Keratinocyte (primary cell): ENCODE measurements around the gene KHDC4.

ENCODE experiments used
- EZH2 ChIP-seq: IDR thresholded peaks from one replicate; pipeline ENCODE4 v1.6.1; 2012; ENCODE audit warnings: inconsistent platforms, mild to moderate bottlenecking, low read length, moderate library complexity
- TF ChIP-seq, protein P1 (sequence below), 3 experiments: IDR thresholded peaks in 1 of 3; conservative IDR thresholded peaks in 1 of 3; optimal IDR thresholded peaks in 1 of 3; 2 replicates in 2 of 3; 3 replicates in 1 of 3; pipeline versions ENCODE3 to v1.5.1; 2011; ENCODE audit warnings: low read length in 3 of 3, mild to moderate bottlenecking in 3 of 3, moderate library complexity in 2 of 3, control low read depth in 1 of 3, inconsistent platforms in 1 of 3; ENCODE audit not compliant: insufficient read depth in 2 of 3; ENCODE audit errors: extremely low read depth in 1 of 3

DNA sequence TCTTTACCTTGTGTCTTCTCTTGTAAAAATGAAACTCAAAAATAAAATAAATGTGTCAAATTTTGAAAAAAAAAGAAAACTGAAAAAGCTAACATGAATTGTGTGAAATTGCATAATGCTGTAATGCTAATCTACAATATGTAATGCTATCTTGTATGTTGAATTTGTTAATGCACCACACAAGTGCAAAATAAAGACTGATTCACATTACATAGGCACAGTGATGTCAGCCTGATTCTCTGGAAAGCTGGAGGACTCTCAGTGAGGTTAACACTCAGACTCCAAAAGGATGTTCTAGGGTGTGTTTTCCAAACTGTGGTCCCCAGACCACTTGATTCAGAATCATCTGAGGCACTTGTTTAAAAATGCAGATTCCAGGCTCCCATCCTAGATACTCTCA is 49.2 kb downstream of the KHDC4 start:
- TF ChIP-seq, protein P1, sequence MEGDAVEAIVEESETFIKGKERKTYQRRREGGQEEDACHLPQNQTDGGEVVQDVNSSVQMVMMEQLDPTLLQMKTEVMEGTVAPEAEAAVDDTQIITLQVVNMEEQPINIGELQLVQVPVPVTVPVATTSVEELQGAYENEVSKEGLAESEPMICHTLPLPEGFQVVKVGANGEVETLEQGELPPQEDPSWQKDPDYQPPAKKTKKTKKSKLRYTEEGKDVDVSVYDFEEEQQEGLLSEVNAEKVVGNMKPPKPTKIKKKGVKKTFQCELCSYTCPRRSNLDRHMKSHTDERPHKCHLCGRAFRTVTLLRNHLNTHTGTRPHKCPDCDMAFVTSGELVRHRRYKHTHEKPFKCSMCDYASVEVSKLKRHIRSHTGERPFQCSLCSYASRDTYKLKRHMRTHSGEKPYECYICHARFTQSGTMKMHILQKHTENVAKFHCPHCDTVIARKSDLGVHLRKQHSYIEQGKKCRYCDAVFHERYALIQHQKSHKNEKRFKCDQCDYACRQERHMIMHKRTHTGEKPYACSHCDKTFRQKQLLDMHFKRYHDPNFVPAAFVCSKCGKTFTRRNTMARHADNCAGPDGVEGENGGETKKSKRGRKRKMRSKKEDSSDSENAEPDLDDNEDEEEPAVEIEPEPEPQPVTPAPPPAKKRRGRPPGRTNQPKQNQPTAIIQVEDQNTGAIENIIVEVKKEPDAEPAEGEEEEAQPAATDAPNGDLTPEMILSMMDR (optimal IDR thresholded peaks at IDR 0.05 in 1 of 3, IDR thresholded peaks at IDR 0.05 in 1 of 3, conservative IDR thresholded peaks at IDR 0.05 in 1 of 3; ENCODE audit: extremely low read depth in 1 of 3, insufficient read depth in 2 of 3, low read length in 3 of 3), result no peak
- no peak for TF ChIP-seq EZH2
